Stimulated activated CD8-positive, alpha-beta memory T cell treated with anti-CD3 and anti-CD28 coated beads, Interleukin-12 subunit alpha, Interleukin-12 subunit beta, amount 100 ng/mL, for 1 hour (primary cell): ENCODE data around the gene NAMPT.

Experiments used
- DNase-seq: peaks from one replicate; pipeline ENCODE4 v3.0.0-alpha.2; 2020; ENCODE audit warnings: low read depth

NAMPT gene

DNA sequence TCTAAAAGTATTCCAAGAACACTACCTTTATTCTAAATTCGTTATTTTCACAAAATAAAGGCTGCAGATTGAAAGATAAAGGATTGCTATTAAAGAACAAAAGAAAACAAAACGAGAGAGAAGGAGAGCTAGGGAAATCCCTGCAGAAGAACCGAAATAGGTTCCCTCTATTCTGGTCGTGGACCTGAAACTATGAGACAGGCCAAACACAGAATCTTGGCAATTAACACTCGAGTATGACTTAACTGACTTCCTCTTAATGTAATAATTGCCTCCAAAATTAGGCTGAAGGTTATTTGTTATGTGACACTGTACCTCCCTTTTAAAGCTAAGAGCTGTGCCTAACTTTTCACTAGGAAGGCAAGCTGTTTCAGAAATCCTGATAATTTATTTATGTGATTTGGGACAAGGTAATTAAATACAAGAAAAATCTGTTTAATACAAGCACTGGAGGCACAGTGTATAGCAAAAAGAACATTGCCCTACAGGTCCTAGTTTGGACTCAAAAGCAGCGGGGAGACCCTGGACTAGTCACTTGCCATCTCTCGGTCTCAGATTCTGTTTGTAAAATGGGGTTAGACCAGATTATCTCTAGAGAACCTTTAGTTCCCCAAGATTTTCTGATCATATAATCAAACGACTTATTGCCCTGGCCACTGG, 11.6 kb downstream of the NAMPT start:
- no peak for DNase-seq

DNA sequence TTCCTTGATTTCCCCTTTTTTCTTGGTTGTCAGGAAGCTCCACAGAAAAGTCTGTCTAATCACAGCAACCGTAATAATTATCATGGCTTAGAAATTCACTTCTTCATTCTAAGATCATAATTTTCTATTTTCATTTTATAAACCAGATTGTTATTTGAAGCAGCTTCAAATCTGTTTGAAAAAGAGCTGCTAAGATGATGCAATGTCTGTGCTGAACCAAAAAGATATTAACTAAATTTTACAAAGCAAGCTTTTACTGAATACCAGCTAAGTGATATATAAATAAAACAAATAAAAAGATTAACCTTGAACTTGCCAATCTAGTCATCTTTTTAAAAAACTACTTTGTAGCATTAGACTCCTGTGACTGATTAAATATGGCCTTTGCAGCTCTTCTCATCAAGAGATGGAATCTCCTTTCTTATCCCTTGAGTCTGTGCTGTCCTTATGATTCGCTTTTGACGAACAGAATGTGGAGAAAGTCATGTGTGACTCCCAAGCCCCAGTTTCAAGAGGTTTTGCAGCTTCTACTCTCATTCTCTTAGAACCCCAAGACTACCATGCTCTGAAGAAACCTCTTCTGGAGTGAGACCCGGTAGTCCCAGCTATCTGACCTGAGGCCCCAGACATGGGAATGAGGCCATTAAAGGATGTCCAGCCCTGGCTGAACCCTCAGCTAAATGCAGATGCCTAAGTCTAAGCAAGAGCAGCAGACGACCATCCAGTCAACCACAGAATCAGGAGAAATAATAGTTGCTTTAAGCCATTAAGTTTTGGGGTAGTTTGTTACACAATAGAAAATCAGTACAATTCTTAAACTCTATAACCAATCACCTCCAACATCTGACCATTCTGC, 14.4 kb downstream of the NAMPT start:
- DNase-seq = no peak

GRCh38 chr7:106269254-106269961, 15.4 kb downstream of the NAMPT start:
- DNase-seq = no peak

- DNase-seq = no peak
Measured at GRCh38 chr7:106265133-106265532, 19.6 kb downstream of the NAMPT start.

DNA sequence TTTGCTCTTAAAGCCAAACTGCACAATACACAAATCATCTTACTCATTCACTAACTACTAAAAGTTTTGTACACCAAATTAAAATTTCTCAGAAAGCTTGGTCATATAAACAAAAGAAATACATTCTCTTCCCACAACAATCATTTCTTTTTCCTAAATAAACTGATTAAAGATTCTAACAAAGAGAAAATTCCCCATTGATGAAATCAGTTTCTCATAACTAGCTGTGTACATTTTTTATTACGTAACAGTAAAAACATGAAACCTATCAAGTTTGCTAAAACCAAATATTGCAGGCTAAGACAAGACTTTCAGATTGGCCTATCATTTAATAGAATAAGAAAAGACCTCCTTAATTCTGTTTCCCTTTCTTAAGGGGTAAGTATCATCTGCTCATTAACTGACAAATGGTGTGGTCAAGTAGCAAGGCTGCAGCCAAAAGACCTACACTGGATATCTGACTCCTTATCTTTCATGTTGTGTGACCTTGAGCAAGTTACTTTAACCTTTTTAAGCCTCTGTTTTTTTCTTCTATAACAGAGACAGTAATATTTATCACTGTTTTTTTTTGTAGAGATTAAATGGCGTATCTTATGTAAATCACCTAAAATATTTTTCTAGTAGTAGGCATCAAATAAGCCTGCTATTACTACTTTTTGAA, 22.4 kb downstream of the NAMPT start:
- DNase-seq = no peak

GRCh38 chr7:106260136-106260561, 24.6 kb downstream of the NAMPT start:
- DNase-seq = no peak

DNA sequence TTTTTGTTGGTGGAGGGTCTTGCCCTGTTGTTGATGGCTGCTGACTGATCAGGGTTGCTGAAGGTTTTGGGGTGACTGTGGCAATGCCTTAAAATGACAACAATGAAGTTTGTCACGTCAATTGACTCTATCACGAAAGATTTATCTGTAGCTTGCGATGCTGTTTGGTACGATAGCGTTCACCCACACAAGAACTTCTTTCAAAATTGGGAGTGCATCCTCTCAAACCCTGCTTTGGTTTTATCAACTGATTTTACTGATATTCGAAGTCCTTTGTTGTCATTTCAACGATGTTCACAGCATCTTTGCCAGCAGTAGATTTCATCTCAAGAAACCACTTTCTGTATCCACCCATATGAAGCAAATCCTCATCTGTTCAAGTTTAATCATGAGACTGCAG, 26.0 kb downstream of the NAMPT start:
- DNase-seq = no peak

DNA sequence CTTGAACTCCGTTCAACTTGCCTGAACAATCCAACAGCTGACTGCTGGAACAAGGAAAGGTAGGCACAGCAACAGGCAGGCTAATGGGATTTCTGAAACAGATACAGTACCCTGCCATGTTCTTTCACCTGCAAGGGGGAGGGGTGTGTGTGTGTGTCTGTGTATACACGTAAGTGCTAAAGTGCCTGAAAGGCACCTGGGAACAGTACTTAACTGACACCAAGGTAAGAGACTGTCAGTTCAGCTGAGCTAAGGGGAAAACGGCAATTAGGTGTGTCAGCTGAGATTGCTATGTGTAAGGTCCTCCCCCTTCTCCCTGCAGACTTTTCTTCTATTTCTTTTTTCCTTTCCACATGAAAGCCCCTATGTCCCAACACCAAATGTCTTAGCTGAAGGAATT, 27.0 kb downstream of the NAMPT start:
- no peak for DNase-seq

DNA sequence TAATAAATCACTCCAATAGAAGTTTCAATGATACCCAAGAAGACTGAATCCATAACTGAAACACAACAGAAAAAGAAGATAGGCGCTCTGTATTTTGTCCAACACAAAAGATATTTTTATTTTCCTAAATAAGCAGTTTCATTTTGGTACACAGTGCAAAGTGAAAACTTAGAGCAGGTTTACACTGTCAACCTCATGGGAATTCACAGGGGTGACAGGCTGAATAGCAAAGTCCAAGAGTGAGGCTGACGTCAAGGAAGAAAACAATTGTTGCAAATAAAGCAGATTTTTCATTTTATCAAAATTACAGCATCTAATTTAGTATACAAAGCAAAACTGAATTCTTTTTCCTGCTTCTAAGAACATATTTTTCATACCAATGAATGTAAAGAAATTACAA, 28.6 kb downstream of the NAMPT start:
- DNase-seq = no peak

GRCh38 chr7:106255246-106255645, 29.5 kb downstream of the NAMPT start:
- no peak for DNase-seq

- DNase-seq = no peak
Measured at GRCh38 chr7:106254525-106255116, 30.2 kb downstream of the NAMPT start.

GRCh38 chr7:106252568-106252967, 32.2 kb downstream of the NAMPT start:
- DNase-seq = no peak

DNA sequence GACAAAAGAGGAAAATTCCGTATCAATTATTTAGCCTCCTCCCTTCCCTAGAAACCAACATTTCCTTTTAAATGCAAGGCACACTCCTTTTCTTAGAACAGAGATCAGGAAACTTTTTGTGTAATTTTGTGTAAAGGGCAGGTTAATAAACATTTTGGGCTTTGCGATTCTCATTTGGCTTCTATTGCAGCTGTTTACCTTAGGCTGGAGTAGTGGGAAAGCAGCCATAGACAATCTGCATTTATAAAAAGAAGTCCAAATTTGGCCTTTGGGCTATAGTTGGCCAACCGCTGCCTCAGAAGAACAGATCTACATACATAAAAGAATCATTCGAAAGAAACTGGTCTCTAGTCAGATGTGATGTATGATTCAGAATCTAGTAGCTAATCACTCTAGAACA, 35.3 kb downstream of the NAMPT start:
- DNase-seq = no peak

GRCh38 chr7:106248600-106248999, 36.2 kb downstream of the NAMPT start:
- DNase-seq = no peak

GRCh38 chr7:106247841-106248240, 36.9 kb downstream of the NAMPT start:
- no peak for DNase-seq

- DNase-seq = no peak
Measured at GRCh38 chr7:106246902-106247711, 37.7 kb downstream of the NAMPT start.

DNA sequence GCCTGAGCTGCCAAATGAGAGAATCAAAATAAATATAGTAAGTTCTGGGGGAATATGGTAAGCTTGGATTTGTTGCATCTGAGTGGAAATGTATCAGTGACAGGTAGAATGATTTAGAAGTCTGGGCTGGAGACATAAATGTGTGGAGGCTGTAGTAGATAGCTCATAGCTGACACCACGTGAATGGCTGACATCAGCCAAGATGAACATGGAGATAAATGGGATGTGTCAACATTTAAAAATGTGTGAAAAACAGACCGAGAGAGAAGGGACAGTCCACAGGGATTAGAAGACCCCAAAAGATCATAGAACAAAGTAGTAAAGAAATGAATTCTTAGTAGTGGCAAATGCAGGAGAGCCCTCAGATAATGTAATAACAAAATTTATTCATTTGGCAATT, 40.9 kb downstream of the NAMPT start:
- no peak for DNase-seq

- no peak for DNase-seq
Measured at GRCh38 chr7:106239406-106239805, 45.4 kb downstream of the NAMPT start.

- DNase-seq = no peak
Measured at GRCh38 chr7:106238830-106239229, 46.0 kb downstream of the NAMPT start.

- DNase-seq = no peak
Measured at GRCh38 chr7:106236065-106236464, 48.7 kb downstream of the NAMPT start.

DNA sequence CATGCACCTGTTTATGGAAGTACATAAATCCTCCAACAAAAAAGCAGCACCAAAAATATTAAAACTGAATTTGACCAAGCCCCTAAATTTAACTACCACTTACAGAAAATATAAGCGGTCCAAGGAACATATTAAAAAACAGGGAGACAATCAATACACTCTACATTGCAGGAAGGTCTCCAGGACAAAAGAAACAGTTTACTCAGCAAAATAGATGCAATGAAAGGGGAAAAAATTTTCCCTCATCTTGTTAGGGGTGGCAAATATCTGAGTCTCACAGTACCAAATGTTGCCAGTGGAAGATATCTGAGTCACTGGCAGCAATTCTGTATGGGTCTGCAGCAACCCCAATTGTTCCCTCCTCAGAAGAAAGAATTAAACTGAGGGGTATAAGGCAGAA, 50.4 kb downstream of the NAMPT start:
- no peak for DNase-seq
